SK-N-SH (cell line): ENCODE results near the gene PEPD.

Experiments used
- EP300 ChIP-seq, 2 experiments: IDR thresholded peaks; 2 replicates each; pipeline versions ENCODE4 v1.4.0 to v1.6.1; 2012; ENCODE audit warnings: borderline replicate concordance in 1 of 2, low read depth in 1 of 2, low read length in 1 of 2
- NRF1 ChIP-seq: IDR thresholded peaks from 2 replicates; pipeline ENCODE4 v1.6.1; 2012; ENCODE audit warnings: low read depth, mild to moderate bottlenecking, low read length

DNA sequence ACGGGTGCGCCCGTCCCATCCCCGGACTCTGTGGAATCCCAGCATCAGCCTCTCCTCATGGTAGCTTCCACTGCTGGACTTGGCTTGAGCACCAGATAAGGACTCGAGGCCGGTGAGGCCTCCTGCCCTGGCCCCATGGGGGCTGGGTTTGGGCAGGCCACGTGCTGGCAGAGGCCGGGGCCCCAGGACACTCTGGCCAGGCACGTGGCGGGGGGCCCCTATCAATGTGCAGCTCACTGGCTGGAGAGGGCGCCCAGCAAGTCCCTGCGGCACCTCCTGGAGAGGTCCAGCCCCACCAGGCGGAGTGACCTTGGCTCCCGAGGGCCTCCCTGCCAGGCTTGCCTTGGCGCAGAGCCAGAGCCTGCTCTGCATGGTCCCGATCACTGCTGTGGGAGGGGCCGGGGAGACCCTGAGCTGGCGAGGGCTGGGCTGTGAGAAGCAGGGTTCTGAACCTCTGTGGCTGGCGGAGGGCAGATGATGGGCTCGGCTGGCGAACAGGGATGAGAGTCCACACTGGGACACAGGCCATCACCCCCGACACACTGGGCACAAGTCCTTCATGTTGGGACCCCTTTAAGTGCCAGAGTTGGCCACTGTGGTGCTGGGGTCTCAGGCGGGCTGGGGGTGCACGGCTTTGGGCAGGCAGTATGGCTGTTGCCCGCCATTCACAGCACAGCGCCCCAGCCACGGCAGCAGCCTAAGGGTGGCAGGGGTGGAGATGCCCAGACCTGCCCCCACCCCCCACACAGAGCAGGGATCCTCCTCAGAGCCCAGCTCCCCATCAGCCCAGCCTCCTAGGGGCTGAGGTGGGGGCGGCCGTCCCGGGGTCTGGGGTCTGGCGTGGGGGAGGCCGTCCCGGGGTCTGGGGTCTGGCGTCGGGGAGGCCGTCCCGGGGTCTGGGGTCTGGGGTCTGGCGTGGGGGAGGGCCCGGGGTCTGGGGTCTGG is 129.0 kb downstream of the PEPD start:
- no peak for TF ChIP-seq NRF1
- no peak for TF ChIP-seq EP300 (IDR thresholded peaks at IDR 0.05; ENCODE audit: borderline replicate concordance in 1 of 2, low read depth in 1 of 2, low read length in 1 of 2)
